ENCODE results near the gene FBLIM1. TPM values are rescaled to one million over a fixed set of nuclear protein-coding genes. Genes with fewer than 3 reads are reported as not detected.

The FBLIM1 gene
- total RNA-seq, 2 experiments from 2014 or later, result not detected

DNA sequence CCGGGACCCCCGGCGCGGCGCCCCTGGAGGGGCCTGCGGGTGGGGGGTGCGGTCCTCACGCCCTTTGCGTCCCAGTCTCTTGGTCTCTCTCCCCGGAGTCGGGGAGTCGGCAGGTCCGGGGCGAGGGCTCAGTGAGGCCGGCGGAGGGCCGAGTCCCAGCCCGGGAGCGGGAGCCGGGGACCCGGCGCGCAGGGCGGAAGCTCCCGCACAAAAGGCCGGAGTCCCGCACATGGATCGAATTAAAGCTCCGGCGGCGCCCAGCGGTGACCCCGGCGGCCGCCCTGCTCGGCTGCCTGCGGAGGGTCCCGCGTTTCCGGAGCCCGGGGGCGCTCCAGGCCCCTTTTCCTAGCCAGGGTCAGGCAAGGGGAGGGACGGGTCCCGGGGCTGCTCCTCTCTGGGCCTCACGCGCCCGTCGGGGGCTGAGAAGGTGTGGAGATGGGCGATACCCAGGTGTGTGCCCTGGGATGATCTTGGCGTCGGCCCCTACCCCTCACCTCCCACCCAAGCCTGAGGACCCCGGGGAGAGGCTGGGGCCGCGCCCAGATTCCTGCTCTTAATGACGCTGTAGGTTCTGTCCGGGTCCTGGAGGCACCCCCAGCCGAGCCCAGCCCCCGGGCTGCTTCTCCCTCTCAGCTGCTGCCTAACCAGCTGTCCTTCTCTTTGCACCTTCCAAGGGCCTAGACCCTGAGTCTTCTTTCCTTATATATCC lies 512 bp downstream of the FBLIM1 start:
- no peak for DNase-seq (ENCODE audit: low spot score)
- BruUV-seq (replicated peaks), result no TSS peak
- H3K27ac ChIP-seq (ENCODE audit: low read depth, low read length, poor library complexity, severe bottlenecking), result no peak overlapping the region
- H3K79me2 ChIP-seq (ENCODE audit: insufficient read depth, low read depth, low read length), result no peaks in the 10 kb centered on the region
- TF ChIP-seq, protein P1, sequence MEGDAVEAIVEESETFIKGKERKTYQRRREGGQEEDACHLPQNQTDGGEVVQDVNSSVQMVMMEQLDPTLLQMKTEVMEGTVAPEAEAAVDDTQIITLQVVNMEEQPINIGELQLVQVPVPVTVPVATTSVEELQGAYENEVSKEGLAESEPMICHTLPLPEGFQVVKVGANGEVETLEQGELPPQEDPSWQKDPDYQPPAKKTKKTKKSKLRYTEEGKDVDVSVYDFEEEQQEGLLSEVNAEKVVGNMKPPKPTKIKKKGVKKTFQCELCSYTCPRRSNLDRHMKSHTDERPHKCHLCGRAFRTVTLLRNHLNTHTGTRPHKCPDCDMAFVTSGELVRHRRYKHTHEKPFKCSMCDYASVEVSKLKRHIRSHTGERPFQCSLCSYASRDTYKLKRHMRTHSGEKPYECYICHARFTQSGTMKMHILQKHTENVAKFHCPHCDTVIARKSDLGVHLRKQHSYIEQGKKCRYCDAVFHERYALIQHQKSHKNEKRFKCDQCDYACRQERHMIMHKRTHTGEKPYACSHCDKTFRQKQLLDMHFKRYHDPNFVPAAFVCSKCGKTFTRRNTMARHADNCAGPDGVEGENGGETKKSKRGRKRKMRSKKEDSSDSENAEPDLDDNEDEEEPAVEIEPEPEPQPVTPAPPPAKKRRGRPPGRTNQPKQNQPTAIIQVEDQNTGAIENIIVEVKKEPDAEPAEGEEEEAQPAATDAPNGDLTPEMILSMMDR (conservative IDR thresholded peaks at IDR 0.05; ENCODE audit: low read length), result no peak
- no peak for TF ChIP-seq EZH2phosphoT487 (IDR thresholded peaks at IDR 0.05; ENCODE audit: borderline replicate concordance, low read depth, low read length)
- H3K9me3 ChIP-seq (ENCODE audit: low read length), result no peaks in the 10 kb centered on the region
- no peak overlapping the region for H3K4me2 ChIP-seq (ENCODE audit: low read length)
- no peaks in the 10 kb centered on the region for H4K20me1 ChIP-seq (ENCODE audit: insufficient read depth, low read length)
- H3K9me2 ChIP-seq (ENCODE audit: insufficient read depth, low read length), result no peaks in the 10 kb centered on the region
- no peaks in the 10 kb centered on the region for H3K4me1 ChIP-seq (ENCODE audit: insufficient read depth, low read length, poor library complexity, severe bottlenecking)
- ChIA-PET POLR2A (no interaction called here), CTCF (ENCODE audit: unreplicated experiment) (no interaction called here)
- intact Hi-C loops (cut with micrococcal nuclease; ENCODE audit: unreplicated experiment), result no loop called here
- no peaks in the 10 kb centered on the region for H3K36me3 ChIP-seq (ENCODE audit: insufficient read depth, low read length)
- no peak overlapping the region for H3K4me3 ChIP-seq (ENCODE audit: low read depth, low read length, poor library complexity, severe bottlenecking)
- H2AFZ ChIP-seq (ENCODE audit: low read length), result no peak overlapping the region

DNA sequence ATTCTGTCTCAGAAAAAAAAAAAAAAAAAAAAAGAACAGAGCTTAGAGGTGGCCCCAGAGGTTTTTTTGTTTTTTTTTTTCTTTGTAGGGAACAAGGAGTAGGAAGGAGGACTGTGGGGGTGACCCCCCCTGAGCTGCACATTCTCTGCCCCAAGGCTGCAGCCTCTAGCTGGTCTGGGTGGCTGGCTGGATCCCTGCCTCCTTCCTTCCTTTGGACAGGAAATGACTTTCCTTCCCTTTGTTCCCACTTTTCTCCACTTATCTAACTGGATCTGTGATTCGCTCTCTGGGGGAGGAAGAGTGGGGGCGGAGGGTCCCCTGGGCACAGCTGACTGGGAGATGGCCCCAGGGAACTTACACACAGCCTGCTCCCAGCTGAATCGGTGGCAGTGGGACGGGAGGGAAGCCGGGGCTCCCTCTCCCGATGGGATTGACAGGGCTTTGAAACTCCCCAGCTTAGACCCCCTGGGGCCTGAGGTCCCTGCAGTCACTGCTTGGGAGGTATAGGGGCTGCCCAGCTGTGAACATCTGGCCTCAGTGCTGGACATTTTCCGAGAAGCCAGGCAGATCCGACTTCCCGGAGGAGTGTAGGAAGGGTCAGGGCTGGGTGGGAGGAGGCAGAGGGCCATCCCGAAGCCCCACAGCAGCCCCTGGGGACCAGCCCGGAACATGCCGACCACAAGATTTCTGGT lies 2.1 kb downstream of the FBLIM1 start:
- no peaks in the 10 kb centered on the region for H3K36me3 ChIP-seq (ENCODE audit: insufficient read depth, low read length)
- H3K9me3 ChIP-seq (ENCODE audit: low read length), result no peaks in the 10 kb centered on the region
- no peaks in the 10 kb centered on the region for H3K79me2 ChIP-seq (ENCODE audit: insufficient read depth, low read depth, low read length)
- no peaks in the 10 kb centered on the region for H4K20me1 ChIP-seq (ENCODE audit: insufficient read depth, low read length)
- no peaks in the 10 kb centered on the region for H3K4me1 ChIP-seq (ENCODE audit: insufficient read depth, low read length, poor library complexity, severe bottlenecking)
- H2AFZ ChIP-seq (ENCODE audit: low read length), result no peak overlapping the region
- no peak for TF ChIP-seq EZH2phosphoT487 (IDR thresholded peaks at IDR 0.05; ENCODE audit: borderline replicate concordance, low read depth, low read length)
- TF ChIP-seq, protein P1 (conservative IDR thresholded peaks at IDR 0.05; ENCODE audit: low read length), result no peak
- H3K9me2 ChIP-seq (ENCODE audit: insufficient read depth, low read length), result no peaks in the 10 kb centered on the region
- no peak for DNase-seq (ENCODE audit: low spot score)
- no peak overlapping the region for H3K4me3 ChIP-seq (ENCODE audit: low read depth, low read length, poor library complexity, severe bottlenecking)
- ChIA-PET CTCF (ENCODE audit: unreplicated experiment) (no interaction called here), POLR2A (interaction anchor here (0.6 kb wide), 1 partner anchor 354 kb away, joined by 3 read pairs; no protein-coding TSS in a partner anchor)
- no peak overlapping the region for H3K27ac ChIP-seq (ENCODE audit: low read depth, low read length, poor library complexity, severe bottlenecking)
- intact Hi-C loops (cut with micrococcal nuclease; ENCODE audit: unreplicated experiment), result no loop called here
- BruUV-seq (replicated peaks), result no TSS peak
- no peak overlapping the region for H3K4me2 ChIP-seq (ENCODE audit: low read length)

All from OCI-LY7 (cell line).